GM21447 (cell line): ENCODE results near the gene ZNF654.
"Not testable (repeated sequence)": the region's sequence is repeated elsewhere in the genome, so short reads cannot be mapped to it uniquely, and the experiment has no call there.

ENCODE experiments used
- ATAC-seq: cut with Tn5 transposase; IDR thresholded peaks from one replicate; pipeline ENCODE4 v1.9.1; 2021; ENCODE audit not compliant: unreplicated experiment

ZNF654 gene

DNA sequence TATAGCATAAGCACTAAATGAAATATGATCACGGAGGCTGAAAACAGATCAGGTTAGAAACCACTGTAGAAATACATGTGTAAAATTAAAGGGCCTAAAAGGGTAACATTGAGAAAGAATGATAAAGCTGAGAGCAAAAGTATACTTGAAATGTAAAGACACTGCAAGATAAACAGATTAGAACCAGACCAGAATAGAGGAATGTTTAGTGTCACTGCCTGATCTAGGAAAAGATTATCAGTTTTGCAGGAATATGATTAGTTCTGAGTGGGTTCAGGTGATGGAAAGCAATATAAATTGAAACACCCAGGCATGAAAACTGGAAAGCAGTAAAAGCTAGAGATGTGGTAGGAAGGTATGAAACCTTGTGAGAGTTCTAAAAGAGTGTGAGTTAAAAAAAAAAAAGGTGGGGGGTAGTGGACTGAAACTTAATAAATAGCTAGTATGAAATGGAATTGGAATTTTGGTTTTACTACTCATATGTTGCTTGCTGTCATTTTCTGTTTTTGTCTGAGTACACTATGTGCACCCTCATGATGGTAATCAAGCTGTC, 74.7 kb downstream of the ZNF654 start:
- ATAC-seq = no peak

DNA sequence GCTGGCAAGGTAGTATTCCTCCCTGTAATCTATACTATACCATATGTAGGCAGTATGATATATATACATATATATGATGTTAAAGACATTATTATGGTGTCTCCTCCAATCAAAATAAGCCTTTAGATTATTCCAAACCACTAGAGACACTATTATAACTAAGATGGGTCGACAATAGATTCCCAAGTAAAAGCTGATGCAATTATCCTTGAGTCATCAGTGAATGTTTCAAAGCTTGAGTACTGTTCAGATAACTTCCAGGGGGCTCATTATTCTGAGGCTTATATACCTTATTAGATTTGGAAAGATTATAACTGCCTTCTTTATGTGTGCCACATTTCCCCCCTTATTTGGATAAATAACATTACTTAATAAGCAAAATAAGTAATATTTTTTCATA, 78.8 kb downstream of the ZNF654 start:
- ATAC-seq = no peak

DNA sequence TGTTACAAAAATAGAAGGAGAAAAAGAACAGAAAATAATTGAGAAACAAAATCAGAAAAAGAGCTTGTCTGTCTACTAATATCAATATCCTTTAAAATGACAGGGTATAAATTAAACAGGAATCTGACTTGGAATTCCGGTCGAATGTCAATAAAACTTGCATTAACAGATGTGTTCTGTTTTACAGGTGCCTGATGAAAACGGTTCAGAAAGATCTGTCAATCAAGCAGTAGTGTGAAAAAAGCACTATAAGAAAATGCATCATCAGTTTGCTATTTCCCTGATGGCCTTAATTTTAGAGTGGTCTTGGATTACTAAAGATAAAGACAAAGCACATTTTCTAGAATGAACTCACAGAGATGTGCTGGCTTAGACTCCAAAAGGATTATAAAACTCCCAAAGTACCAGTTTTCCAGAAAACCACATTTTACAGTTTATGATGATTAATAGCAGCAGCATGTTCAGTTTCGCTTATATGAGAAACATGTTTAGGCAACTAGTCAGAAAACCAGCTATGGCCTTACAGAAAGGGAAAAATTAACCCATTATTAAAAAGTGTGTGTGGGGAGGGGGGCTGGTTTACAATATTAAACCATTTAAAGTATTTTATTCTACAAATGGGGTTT, 82.5 kb downstream of the ZNF654 start:
- no peak for ATAC-seq

DNA sequence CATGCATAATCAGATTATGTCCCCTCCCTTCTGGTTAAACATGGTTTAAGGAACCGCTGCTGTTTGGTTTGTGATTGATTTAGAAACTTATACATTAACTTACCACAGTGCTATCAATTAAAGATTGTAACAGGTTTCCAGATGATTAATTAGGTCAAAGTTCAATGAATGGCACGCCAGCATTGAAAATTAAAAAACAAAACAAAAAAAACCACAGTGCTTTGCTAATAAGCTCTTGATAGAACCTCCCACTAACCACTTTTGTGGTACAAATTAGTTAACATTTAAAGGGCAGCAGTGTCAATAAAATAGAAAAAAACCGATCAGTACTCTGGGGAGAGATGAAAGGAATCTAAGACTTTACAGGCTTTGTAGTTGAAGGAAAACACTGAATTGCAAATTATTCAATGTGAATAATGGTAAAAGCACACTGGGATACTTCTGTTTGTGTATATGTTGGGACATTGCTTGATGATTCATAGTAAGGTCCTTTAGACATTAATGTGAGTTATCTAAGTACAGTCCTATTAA, 83.1 kb downstream of the ZNF654 start:
- no peak for ATAC-seq

DNA sequence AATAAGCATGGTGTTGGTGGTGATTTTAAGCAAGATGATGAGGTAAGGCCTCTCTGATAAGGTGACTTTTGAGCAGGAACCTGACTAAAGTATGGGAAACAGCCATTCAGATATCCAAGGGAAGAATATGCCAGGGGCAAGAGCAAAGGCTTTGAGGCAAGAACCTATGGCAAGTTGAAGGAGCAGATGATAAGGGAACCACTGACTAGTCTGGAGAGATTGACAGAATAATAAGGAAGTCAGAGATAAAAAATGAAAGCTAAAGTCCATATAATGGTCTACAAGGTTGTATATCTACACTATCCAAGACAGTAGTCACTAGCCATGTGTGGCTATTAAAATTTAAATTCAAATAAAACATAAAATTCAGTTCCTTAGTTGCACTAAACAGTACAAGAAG, 88.2 kb downstream of the ZNF654 start:
- no peak for ATAC-seq

DNA sequence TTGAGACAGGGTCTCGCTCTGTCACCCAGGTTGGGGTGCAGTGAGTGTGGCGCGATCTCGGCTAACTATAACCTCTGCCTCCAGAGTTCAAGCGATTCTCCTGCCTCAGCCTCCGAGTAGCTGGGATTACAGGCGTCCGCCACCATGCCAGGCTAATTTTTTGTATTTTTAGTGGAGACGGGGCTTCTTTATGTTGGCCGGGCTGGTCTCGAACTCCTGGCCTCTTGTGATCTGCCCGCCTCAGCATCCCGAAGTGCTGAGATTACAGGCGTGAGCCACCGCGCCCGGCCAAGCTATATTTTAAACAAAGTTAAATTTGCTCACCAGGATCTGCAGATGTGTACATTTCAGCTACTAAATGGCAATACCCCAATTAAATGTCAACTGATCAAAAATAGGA, 89.6 kb downstream of the ZNF654 start:
- ATAC-seq = no peak

DNA sequence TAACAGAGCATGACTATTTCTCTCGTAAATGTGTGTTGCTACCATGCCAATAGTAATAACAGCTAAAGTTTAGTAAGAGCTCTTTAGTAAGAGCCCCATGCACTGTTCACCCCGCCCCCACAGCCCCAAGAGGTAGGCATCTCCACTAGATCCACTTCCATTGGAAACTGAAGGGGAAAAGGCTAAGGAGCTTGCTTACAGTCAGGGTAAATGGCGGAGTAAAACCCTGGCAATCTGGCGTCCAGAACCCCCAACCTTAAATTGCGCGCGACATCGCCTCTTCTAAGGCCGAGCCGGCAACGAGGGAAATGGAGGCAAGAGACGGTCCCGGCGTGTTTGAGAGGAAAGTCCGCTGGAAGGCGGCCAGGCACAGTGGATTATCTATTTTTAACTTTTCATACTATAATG, 90.0 kb downstream of the ZNF654 start:
- ATAC-seq = peak; percentile 16

DNA sequence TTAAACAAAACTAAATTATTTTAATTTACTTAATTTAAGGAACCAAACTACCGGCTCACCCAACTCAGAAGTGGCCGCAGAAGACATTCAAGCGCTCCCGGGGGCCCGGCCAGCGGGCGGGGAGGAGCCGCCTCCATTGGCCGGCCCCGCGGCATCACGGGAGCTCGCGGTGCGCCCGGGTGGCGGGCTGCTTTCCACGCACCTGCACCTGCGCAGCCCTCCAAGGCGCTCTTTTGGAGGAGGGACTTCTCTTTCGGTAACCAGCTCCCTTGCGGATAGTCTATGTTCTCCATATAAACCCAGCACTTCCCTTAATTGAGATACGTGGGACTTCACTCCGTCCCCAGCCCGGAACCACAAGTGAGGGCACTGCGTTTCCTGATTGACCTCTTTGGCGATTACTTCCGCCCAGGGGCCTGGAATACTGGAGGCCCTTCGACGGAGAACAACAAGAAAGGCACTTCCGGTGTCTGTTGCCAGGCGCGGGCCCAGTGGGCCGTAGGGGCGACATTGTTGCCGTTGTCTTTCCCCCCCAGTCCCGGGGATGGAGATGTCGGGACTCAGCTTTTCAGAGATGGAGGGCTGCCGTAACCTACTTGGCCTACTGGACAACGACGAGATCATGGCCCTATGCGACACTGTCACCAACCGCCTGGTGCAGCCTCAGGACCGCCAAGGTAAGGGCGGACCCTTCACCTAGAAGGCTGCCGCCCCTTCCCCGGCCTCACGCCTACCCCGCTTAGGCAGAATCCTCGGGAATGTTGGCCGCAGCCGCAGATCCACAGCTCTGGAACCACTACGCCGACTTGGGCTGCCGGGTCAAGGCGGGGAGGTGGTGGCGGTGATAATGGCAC, 90.7 kb downstream of the ZNF654 start, which contains the start of gene C3orf38:
Gene C3orf38 (plus strand): TSS at position 451 of the 854 bp plus-strand sequence. CDS start 94 bp downstream, at position 545.
- ATAC-seq = peak; percentile 71

DNA sequence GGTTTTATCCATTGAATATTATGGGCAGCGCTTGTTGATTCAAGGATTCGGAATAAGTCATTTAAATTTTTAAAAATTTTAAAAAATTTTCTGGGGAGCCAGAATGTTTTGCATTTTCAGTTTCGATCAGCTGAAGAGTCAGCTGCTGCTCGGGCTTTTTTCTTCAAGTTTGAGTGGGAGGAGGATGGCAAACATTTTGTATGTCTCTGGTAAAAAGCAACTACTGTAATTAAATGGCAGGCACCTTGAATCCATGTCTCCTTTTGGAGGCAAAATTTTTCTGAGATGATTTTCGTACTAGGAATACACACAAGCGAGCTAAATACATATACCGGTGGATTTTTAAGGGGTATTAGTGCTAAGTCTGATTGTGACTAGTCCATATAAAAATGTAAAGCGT, 91.3 kb downstream of the ZNF654 start:
- ATAC-seq = peak; percentile 39

DNA sequence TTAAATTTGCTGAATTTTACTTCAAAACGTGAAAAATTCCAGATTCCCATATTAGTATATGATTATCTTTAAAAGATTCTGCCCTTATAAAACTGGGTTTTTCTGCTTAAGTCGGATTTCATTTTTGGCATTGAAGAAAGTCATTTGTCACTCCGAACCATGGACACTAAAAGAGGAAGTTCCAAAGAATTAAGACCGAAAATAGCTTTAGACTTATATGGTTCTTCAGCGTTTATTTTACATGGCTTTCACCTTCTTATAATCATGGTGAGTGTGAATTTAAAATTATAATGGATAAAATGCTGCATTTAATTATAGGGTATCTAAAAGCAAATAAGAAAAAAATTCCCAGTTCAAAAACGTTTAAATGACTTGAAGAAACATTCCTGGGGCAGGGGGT, 91.8 kb downstream of the ZNF654 start:
- no peak for ATAC-seq

DNA sequence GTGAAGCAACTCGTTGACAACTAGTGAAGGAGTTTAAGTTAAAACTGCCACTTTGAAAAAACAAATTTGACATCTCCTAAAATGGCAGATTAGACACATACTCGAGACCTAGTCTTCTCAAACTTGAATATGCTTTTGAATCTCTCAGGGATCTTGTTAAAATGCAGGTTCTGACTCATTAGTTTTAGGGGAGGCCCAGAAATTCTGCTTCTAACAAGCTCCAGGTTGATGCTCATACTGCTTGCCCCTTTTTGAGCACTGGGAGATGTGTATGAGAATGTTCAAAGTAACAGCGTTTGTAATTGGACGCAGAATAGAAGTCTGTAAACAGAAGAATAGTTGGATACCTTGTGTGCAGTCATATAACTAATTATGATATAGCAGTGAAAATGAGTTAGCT, 92.3 kb downstream of the ZNF654 start:
- no peak for ATAC-seq

DNA sequence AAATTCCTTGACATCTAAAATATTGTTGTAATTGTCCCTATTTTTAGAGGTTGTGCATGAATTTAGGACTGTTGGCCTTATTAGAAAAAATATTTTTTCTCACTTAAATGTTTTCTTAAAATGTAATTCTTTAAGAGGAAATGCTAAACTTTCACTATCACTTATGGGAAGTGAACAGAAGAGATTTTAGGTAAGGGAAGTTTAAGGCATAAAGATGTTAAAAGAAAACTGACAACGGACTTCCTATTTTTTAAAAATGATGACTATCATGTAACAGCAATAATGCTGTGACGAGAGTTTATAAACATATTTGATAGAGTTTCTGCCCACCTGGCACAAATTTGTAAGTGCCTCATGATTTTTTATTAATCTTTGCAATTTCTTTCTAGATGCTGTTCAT, 93.8 kb downstream of the ZNF654 start:
- no peak for ATAC-seq

DNA sequence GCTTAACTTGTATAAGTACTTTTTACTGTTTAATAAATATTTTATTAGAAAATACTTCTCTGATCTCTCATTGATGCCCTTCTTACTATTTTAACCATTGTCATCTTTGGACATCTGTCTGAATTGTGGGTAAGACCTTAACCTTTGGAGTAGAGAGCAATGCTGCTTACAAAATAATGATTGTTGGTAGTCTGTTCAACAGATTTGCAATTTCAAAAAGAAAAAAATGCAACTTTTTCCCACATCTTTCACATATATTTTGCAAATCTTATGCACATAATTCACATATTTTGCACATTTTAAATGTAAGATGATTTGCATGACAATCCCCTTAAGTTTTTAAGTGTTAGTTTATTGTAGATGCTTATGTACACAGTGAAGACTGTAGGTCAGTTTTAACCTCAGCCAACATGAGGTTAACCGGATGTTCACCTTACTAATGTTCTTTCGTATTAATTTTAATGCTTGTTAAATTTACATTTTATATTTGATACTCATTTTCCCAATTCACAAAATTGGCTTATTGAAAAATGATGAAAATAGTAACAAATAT, 107.4 kb downstream of the ZNF654 start:
- no peak for ATAC-seq

DNA sequence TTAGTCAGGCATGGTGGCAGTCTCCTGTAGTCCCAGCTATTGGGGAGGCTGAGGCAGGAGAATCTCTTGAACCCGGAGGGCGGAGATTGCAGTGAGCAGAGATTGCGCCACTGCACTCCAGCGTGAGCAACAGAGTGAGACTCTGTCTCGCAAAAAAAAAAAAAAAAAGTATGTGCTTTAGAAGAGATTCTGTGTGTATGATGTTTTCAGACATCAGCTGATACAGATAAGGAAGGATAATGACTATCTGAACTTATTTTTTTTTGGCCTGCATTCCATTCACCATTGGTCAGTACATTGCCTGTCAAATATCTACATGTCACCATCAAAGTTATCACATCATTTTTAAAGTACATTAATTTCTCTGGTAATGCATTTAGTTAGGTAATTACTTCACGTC, 108.1 kb downstream of the ZNF654 start:
- ATAC-seq = no peak

DNA sequence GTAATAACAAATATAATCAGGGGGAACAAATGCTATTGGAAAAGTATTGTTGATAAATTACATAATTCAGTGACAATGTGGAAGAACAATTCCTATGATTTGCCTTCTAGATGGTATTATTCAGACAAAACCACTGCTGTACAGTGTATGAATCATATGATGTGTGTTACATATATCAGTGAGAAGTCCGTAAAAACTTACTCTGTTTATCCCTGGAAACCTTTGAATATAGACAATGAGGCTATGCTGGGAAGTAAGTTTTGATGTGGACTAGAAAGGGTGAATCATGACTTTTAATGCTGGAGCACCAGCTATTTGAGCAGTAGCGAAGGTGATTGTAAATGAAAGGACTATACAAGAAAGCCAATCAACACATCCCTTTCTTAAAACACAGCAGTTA, 108.6 kb downstream of the ZNF654 start:
- no peak for ATAC-seq

DNA sequence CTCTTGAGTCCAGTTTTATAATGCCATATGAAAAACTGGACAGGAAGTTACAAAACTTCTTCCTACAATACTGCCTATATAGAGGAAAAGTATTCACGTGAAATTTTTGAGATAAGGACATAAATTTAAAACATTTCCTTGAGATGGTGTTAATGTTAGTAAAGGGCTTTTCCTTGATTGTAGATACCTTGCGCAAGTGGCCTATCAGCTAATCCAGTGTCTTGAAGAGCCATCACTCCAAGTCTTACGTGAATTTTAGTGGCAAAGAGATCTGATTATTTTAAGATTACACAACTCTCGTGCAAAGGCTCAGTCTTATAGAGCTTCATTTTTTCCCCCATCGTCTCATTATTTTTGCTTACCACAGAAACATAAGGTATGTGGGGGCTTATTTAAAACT, 109.1 kb downstream of the ZNF654 start:
- no peak for ATAC-seq

DNA sequence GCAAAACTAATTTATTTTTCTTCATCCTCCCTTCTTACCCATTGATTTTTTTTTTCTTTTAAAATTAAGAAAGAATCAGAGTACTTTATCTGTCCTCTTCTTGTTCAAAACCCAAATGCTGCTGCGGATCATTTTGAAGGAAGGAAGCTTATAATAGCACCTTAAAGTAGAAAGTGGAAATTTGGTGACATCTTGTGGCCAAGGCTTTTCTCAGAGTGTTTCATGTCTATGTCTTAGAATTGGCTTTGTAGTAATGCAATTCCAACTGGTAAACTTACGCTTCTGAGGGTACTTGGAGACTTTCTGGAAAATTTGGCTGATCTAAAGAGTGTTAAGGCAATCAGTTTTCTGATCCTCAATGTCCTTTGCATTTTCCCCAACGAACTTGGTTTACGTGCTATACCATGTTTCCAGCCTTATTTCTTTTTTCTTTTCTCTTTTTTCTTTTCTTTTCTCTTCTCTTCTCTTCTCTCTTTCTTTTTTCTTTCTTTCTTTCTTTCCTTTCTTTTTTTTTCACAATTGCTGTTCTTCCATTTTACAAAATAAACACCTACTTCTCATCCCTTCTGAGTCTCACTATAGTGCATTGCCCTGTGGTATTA, 121.4 kb downstream of the ZNF654 start:
- ATAC-seq = peak; percentile 94

DNA sequence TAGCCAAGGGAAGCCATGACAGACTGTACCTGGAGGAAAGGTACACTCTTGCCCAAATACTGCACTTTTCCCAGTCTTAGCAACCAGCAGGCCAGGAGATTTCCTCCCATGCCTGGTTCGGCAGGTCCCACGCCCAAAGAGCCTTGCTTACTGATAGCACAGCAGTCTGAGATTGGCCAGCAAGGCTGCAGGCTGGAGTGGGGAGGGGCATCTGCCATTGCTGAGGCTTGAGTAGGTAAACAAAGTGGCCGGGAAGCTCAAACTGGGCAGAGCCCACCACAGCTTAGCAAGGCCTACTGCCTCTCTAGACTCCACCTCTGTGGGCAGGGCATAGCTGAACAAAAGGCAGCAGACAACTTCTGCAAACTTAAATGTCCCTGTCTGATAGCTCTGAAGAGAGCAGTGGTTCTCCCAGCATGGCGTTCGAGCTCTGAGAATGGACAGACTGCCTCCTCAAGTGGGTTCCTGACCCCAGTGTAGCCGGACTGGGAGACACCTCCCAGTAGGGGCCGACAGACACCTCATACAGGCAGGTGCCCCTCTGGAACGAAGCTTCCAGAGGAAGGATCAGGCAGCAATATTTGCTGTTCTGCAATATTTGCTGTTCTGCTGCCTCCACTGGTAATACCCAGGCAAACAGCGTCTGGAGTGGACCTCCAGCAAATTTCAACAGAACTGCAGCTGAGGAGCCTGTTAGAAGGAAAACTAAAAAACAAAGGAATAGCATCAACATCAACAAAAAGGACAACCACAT, 123.3 kb downstream of the ZNF654 start:
- not testable (repeated sequence) for ATAC-seq

DNA sequence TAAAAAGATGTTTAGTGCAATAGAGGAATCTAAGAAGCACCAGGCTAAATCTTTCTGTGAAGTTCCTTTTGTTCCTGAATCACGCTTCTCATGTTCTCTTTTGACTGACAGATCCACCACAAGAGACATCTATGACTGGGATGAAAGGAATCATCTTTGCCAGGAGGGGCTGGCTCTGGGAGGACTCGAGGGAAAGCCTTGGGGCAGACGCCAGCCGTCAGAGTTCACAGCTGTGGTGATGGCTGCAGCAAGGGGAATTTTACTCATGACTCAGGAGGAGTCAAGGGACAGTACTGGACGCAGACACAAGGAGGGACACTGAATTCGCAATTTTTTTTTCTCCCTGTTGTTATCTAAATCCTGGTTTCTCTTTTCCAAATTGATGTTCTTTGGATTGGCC, 129.4 kb downstream of the ZNF654 start:
- ATAC-seq = no peak

DNA sequence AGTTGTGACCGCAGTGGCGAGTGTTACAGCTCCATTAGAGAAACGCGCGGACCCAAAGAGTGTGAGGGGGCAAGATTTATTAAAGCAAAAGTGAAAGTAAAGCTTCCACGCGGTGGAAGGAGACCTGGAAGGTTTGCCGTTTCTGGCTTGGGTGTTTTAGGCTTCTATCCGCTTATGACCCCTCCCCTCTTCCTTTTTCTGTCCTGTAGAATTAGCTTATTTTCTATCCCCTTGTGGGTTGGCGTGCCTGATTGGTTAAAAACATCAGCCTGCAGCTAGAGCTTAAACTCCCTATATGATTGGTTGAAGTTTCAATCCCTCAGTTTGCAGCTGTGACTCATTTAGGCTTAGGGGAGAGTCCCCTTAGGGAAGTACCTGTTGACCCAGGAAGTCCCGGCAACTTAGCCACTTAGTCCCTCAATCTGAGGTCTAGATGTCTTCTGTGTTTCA, 130.3 kb downstream of the ZNF654 start:
- ATAC-seq = peak; percentile 98
